Naive thymus-derived CD8-positive, alpha-beta T cell (primary cell): ENCODE results near the gene TUBB4B. TPM values are rescaled to one million over a fixed set of nuclear protein-coding genes. Genes with fewer than 3 reads are reported as not detected.
A peak's percentile ranks its signal among the peaks of the same experiment; 100 is the strongest.

Experiments
- ATAC-seq, 2 donors: fragments of 150-1000 bp; cut with Tn5 transposase in 1 of 2; sonication (Bioruptor Pico), chemical (Tn5 transposase) in 1 of 2; 1 replicate in 1 of 2; 2 replicates in 1 of 2; pipeline ENCODE4 v1.10.0; 2021; ENCODE audit warnings: mild to moderate bottlenecking in 2 of 2, moderate library complexity in 2 of 2
- POLR2A ChIA-PET: fragments of 350-600 bp; sonication (Branson Sonifier 250); formaldehyde crosslinking; loops from one replicate; lab custom pipeline; 2021; ENCODE audit warnings: antibody characterized with exemption; lab: Charles Lee
- DNase-seq, 10 donors: peaks; one replicate each; pipeline versions ENCODE4 v3.0.0 to v3.0.0-alpha.2; 2020 to 2022
- H3K27ac Mint-ChIP-seq, 10 donors: one replicate each; pipeline ENCODE4 v1.8.0; 2020 to 2022; ENCODE audit warnings: mild to moderate bottlenecking in 10 of 10, mixed read lengths in 10 of 10, moderate library complexity in 4 of 10, inconsistent platforms in 1 of 10
- H3K27me3 Mint-ChIP-seq, 5 donors: one replicate each; pipeline ENCODE4 v1.8.0; 2021 to 2022; ENCODE audit warnings: mixed read lengths in 5 of 5
- H3K36me3 Mint-ChIP-seq, 3 donors: one replicate each; pipeline ENCODE4 v1.8.0; 2020 to 2022; ENCODE audit warnings: mixed read lengths in 3 of 3, mild to moderate bottlenecking in 2 of 3, inconsistent platforms in 1 of 3
- H3K4me1 Mint-ChIP-seq, 4 donors: one replicate each; pipeline ENCODE4 v1.8.0; 2021 to 2022; ENCODE audit warnings: mixed read lengths in 4 of 4
- H3K4me3 Mint-ChIP-seq, 10 donors: one replicate each; pipeline ENCODE4 v1.8.0; 2020 to 2022; ENCODE audit warnings: mild to moderate bottlenecking in 10 of 10, mixed read lengths in 10 of 10, moderate library complexity in 6 of 10, inconsistent platforms in 1 of 10
- H3K9me3 Mint-ChIP-seq, 9 donors: one replicate each; pipeline ENCODE4 v1.8.0; 2020 to 2022; ENCODE audit warnings: mixed read lengths in 9 of 9, mild to moderate bottlenecking in 3 of 9, inconsistent platforms in 1 of 9, moderate library complexity in 1 of 9
- polyA plus RNA-seq, 3 donors: library from polyadenylated mRNA; unstranded; fragments of 300-500 nt; fragmentation: Illumina TruSeq; gene quantifications; one replicate each; pipeline ENCODE4 v1.2.3, GENCODE V29; 2021
- total RNA-seq, 8 experiments: library from RNA in 2 of 8; stranded (reverse) in 2 of 8; gene quantifications; one replicate each; pipeline ENCODE4 v1.2.3 and lab custom pipeline; 2021 to 2026

TUBB4B gene
- total and polyA plus RNA-seq, 5 experiments from 2014 or later: 10.8 to 60.2 (median 23.4) TPM

DNA sequence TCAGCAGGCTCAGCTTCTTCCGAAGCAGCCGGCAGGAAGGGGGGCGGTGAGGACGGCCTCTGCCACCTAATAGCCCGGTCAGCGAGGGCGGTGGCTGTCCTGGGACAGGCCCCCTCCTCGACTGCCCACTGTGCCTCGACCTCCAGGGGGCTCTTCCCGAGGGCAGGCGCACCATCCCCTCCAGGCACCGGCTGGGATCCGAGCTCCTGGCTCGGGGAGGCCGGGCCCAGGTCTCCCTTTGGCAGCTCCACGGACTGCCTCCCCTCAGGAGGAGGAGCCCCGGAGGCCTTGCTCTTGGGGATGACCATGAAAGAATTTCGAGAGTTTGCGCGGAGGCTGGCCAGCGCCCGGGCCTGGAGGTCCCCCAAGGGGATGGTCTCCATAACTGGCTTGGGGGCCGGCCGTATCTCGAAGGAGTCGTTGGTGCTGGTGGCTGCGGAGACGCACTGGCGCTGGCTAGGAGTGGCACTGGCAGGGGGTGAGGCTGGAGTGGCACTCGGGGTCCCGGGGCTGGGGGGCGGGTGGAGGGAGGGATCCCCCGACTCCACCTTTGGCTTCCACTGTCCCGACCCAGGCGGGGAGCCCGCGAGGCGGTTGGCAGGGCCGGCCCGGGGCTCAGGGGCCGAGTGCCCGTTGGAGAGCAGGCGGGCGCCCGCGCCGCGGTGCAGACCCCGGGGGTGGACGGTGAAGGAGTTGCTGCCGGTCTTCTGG is 41.5 kb upstream of the TUBB4B start:
- Mint-ChIP-seq H3K4me3 (peak overlapping the region; percentile 60 to 86 (median 78)), H3K27me3 (no peaks in the 10 kb centered on the region), H3K27ac (peak overlapping the region in 2 of 10 donors; percentile 59 to 86), H3K9me3 (no peaks in the 10 kb centered on the region), H3K4me1 (peaks cover 7 to 36% (median 20%) of the 10 kb centered on the region in 4 donors), H3K36me3 (no peaks in the 10 kb centered on the region)
- no peak for ATAC-seq
- POLR2A ChIA-PET: interaction anchor here (0.5 to 11.7 kb wide), 5 partner anchors 9 to 70 kb away, joined by 3 to 135 read pairs (median 5); partner anchors contain the start of genes ANAPC2, RNF208, SSNA1 and TUBB4B
- no peak for DNase-seq

DNA sequence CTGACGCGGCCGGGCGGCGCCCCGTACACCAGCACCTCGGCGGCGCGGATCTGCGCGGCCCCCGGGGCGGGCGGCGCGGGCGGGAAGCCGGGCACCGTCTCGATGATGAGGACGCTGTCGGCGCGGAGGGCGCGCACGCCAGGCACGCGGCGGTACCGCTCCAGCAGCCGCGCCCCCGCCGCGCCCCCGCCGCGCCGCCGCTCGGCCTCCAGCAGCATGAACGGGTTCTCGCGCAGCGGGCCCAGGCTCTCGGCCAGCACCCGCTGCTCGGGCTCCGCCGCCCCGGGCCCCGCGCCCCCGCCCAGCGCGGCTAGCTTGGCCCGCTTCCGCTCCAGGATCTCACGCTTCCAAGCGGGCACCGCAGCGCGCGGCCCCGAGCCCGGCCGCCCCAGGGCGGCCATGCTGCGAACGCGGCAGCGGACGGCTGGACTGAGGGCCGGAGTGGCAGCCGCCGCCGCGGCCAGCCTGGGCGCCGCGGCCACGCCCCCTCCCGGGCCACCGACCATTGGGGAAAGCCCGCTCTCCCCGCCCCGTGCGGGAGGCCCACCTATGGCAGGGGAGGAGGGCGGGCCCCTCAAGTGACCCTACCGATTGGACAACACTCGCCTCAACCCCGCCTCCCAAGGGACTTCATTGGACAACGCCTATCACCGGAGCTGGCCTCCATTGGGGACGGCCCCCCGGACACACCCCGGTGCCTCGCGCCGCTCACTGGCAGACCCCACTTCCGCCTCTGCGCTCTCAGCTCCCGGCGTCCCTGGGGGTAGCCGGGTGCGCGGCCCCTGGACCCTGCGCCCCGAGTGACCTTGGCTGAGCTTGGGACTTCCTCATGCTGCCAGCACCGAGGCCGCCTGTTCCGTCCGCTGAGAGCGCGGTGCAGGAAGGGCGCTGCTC is 40.5 kb upstream of the TUBB4B start, which contains the start of gene TPRN:
Gene TPRN (minus strand): TSS at position 431 of the 894 bp plus-strand sequence. CDS start 30 bp downstream, at position 401.
- peak within 1 kb of the TSS; percentile 76 to 92 (median 85) for H3K4me3 Mint-ChIP-seq
- peaks cover 9 to 39% (median 22%) of the 10 kb centered on the region in 4 donors for H3K4me1 Mint-ChIP-seq
- no peaks in the 10 kb centered on the region for H3K36me3 Mint-ChIP-seq
- DNase-seq (peak; percentile 94 to 99 (median 98)), ATAC-seq (peak; percentile 93 to 95)
- POLR2A ChIA-PET: interaction anchor here (0.6 to 11.7 kb wide), 18 partner anchors 10 to 1184 kb away, joined by 3 to 135 read pairs (median 4); partner anchors contain the start of genes ANAPC2, CYSRT1, GRIN1 and MAN1B1
- no peaks in the 10 kb centered on the region for H3K9me3 Mint-ChIP-seq
- H3K27ac Mint-ChIP-seq: peak within 1 kb of the TSS; percentile 48 to 90 (median 80)
- H3K27me3 Mint-ChIP-seq: no peaks in the 10 kb centered on the region

DNA sequence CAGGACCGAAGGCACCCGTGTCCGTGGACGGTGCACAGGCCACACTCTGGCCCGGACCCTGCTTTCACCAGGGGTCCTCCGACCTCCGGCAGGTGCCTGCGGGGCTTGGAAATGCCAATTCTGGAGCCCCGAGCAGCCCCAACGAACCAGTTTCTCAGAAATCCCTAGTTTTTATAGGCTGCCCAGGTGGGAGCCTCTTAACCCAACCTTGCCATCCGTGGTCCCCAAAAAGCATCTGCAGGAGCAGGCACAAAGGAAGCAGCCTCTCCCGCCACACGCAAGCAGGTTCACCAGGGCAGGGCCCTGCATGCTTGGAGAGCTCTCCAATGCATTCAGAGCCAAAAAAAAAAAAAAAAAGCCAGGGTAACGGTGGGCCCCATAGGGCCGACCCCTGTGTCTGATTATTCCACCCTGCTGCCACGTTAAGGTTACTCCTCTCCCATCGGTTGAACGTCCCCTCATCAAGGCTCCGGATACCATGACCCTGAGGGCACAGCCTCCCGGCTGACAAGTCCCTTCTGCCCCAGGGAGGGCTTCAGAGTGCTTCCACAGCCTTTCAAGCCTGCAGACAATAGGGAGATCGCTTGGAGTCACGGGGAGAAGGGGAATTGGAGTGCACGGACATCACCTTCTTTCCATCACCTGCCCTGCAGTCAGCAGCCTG is 39.8 kb upstream of the TUBB4B start:
- DNase-seq (no peak), ATAC-seq (no peak)
- Mint-ChIP-seq H3K27ac (peak overlapping the region; percentile 48 to 90 (median 80)), H3K4me1 (peaks cover 10 to 45% (median 29%) of the 10 kb centered on the region in 4 donors), H3K9me3 (no peaks in the 10 kb centered on the region), H3K4me3 (peak overlapping the region; percentile 76 to 92 (median 85)), H3K36me3 (no peaks in the 10 kb centered on the region), H3K27me3 (no peaks in the 10 kb centered on the region)
- POLR2A ChIA-PET: interaction anchor here (0.6 to 11.7 kb wide), 19 partner anchors 11 to 1185 kb away, joined by 3 to 135 read pairs (median 4); partner anchors contain the start of genes ANAPC2, CYSRT1, GRIN1 and MAN1B1

DNA sequence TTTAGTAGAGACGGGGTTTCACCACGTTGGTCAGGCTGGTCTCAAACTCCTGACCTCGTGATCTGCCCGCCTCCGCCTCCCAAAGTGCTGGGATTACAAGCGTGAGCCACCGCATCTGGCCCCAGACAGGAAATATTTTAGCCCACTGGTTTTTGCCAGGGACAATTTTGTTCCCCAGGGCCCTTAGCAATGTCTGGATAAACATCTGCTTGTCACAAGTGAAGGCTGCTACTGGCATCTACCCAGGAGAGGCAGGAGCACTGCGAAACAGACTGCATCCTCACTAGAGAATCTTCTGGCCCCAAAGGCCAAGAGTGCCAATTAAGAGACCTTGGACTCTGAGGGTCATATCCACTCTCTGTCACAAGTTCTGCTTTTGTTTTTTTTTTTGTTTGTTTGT is 38.1 kb upstream of the TUBB4B start:
- POLR2A ChIA-PET: interaction anchor here (0.7 to 11.7 kb wide), 6 partner anchors 12 to 156 kb away, joined by 3 to 135 read pairs (median 7); partner anchors contain the start of genes ANAPC2, CYSRT1, MAN1B1 and RNF208
- Mint-ChIP-seq H3K27me3 (no peaks in the 10 kb centered on the region), H3K4me1 (peaks cover 22 to 59% (median 43%) of the 10 kb centered on the region in 4 donors), H3K27ac (no peak overlapping the region), H3K9me3 (no peaks in the 10 kb centered on the region), H3K36me3 (peaks cover 0 to 9% (median 0%) of the 10 kb centered on the region in 3 donors), H3K4me3 (peak overlapping the region in 4 of 10 donors; percentile 4 to 54 (median 32))
- ATAC-seq: no peak
- DNase-seq: no peak

DNA sequence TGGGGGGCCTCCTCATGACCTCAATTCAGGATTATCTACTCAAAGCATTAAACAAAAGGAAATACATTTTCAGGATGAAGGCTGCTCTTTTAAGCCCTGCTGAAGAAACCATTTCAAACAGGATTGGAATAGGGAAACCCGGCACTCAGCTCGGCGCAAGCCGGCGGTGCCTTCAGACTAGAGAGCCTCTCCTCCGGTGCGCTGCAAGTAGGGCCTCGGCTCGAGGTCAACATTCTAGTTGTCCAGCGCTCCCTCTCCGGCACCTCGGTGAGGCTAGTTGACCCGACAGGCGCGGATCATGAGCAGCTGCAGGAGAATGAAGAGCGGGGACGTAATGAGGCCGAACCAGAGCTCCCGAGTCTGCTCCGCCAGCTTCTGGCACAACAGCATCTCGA is 36.4 kb upstream of the TUBB4B start:
- POLR2A ChIA-PET: interaction anchor here (0.6 to 11.7 kb wide), 7 partner anchors 14 to 320 kb away, joined by 3 to 135 read pairs (median 5); partner anchors contain the start of genes ANAPC2, CYSRT1, MAN1B1 and RNF208
- Mint-ChIP-seq H3K27me3 (no peaks in the 10 kb centered on the region), H3K36me3 (peaks cover 0 to 14% (median 0%) of the 10 kb centered on the region in 3 donors), H3K4me1 (peaks cover 22 to 57% (median 47%) of the 10 kb centered on the region in 4 donors), H3K4me3 (peak overlapping the region; percentile 86 to 95 (median 92)), H3K9me3 (no peaks in the 10 kb centered on the region), H3K27ac (peak overlapping the region; percentile 75 to 97 (median 94))
- no peak for ATAC-seq
- no peak for DNase-seq

DNA sequence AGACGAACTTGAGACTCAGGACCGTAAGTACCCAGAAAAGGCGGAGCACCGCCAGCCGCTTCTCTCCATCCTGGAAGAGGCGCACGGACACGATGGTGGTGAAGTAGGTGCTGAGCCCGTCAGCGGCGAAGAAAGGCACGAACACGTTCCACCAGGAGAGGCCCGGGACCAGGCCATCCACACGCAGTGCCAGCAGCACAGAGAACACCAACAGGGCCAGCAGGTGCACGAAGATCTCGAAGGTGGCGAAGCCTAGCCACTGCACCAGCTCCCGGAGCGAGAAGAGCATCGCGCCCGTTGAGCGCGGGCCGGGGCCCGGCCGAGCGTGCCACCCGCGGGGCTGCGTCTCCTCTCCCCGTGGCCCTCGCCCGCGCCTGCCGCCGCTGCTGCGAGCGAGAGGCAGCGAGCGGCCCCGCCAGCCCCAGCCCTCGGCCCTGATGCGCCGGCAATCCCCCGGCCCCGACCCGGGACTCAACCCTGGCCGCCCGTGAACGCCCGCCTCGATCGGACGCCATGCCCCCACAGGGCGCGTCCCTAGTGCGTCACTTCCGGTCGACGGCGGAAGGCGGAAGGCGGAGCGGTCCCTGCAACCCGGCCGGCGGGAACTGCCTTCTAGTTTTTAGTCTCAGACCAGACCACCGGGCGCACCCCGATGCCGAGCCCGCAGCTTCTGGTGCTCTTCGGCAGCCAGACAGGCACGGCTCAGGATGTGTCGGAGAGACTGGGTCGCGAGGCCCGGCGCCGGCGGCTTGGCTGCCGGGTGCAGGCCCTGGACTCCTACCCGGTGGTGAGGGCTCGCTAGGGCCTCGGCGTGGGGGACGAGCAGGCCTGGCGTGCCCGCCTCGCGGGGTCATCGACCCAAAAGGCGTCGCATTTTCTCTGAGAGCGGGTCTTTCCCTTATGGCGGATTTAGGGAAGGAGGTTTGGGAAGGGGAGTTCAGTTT is 35.7 kb upstream of the TUBB4B start, which contains the start of the genes NDOR1 and TMEM203:
Gene NDOR1 (plus strand): TSS at position 575 of the 944 bp plus-strand sequence. CDS start 78 bp downstream, at position 653.
Gene TMEM203 (minus strand): TSS at position 523 of the 944 bp plus-strand sequence. CDS start 234 bp downstream, at position 289.
- peak; percentile 58 to 59 for ATAC-seq
- no peaks in the 10 kb centered on the region for H3K27me3 Mint-ChIP-seq
- H3K4me3 Mint-ChIP-seq: peak within 1 kb of the TSS; percentile 86 to 95 (median 92)
- peak; percentile 87 to 96 (median 92) for DNase-seq
- peaks cover 0 to 14% (median 0%) of the 10 kb centered on the region in 3 donors for H3K36me3 Mint-ChIP-seq
- POLR2A ChIA-PET: interaction anchor here (0.6 to 11.7 kb wide), 8 partner anchors 15 to 119 kb away, joined by 3 to 135 read pairs (median 6); partner anchors contain the start of genes ANAPC2, CYSRT1, MAN1B1 and RNF208
- H3K27ac Mint-ChIP-seq: peak within 1 kb of the TSS; percentile 75 to 97 (median 94)
- H3K9me3 Mint-ChIP-seq: no peaks in the 10 kb centered on the region
- H3K4me1 Mint-ChIP-seq: peaks cover 22 to 57% (median 47%) of the 10 kb centered on the region in 4 donors

DNA sequence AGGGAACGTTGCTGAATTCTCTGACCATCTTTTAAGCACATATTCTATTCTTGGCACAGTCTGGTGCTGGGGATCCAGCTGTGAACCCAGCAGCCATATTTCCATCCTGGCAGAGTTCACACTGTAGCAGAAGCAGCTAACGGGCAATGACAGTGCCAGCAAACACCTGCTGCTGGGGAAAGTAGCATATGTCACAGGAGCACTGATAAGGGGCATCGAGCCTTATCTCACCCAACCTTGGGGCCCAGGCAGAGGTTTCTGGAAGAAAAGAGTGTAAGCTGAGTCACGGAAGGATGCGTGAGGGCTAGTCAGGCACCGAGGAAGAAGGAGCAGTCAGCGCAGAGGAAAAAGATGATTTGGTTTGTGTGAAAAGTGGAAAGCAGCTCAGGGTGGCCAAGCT is 34.5 kb upstream of the TUBB4B start:
- Mint-ChIP-seq H3K27me3 (no peaks in the 10 kb centered on the region), H3K27ac (peak overlapping the region; percentile 74 to 97 (median 90)), H3K36me3 (peaks cover 0 to 14% (median 0%) of the 10 kb centered on the region in 3 donors), H3K9me3 (no peaks in the 10 kb centered on the region), H3K4me3 (peak overlapping the region; percentile 79 to 95 (median 92)), H3K4me1 (peaks cover 20 to 50% (median 39%) of the 10 kb centered on the region in 4 donors)
- ATAC-seq (no peak), DNase-seq (no peak)
- POLR2A ChIA-PET: interaction anchor here (1.1 to 11.7 kb wide), 3 partner anchors 16 to 77 kb away, joined by 3 to 135 read pairs (median 85); partner anchors contain the start of genes ANAPC2, CYSRT1, RNF208 and SSNA1

DNA sequence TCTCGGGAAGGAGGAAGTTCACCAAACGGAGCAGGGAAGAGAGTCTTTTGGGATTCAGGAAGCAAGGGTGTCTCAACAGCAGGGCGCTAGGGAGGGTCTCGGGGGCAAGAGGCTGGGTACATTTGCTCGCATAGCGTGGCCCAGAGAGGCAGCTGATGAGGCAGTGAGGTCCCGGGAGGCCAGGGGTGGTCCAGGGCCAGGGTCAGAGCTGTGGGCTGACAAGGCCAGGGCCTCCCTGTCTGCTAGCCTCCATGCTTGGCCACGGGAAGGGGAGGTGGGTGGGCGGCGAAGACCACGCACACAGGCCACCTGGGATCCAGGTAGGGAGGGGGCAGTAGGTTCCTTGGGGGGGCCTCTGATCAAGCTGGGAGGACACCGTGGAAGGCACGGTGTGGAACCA is 29.6 kb upstream of the TUBB4B start:
- Mint-ChIP-seq H3K4me1 (peaks cover 10 to 20% (median 16%) of the 10 kb centered on the region in 4 donors), H3K4me3 (no peak overlapping the region), H3K27ac (peak overlapping the region in 1 of 10 donors; percentile 56), H3K27me3 (no peaks in the 10 kb centered on the region), H3K36me3 (peaks cover 0 to 14% (median 0%) of the 10 kb centered on the region in 3 donors), H3K9me3 (no peaks in the 10 kb centered on the region)
- POLR2A ChIA-PET: no interaction called here
- DNase-seq (no peak), ATAC-seq (no peak)

DNA sequence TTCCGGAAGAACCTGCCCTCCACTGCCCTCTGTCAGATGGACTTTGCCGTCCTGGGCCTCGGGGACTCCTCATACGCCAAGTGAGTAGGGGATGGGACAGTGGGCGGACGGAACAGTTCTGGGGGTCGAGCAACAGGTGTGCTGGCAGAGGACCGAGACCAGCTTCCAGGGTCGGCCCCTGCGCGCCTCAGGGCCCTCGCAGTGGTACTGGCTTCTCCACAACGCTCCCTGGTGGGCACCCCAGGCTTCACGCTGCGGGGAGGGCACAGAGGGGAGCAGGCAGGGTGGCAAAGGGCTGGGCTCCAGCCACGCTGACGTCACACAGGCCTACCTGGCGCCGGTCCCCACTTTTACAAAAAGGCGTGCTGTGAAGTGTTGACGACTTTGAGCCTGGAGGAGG is 28.6 kb upstream of the TUBB4B start:
- no peak for ATAC-seq
- Mint-ChIP-seq H3K4me1 (peaks cover 1 to 10% (median 6%) of the 10 kb centered on the region in 4 donors), H3K9me3 (no peaks in the 10 kb centered on the region), H3K36me3 (peaks cover 0 to 8% (median 0%) of the 10 kb centered on the region in 3 donors), H3K27ac (no peak overlapping the region), H3K4me3 (no peak overlapping the region), H3K27me3 (no peaks in the 10 kb centered on the region)
- POLR2A ChIA-PET: interaction anchor here (0.5 kb wide), 1 partner anchor 83 kb away, joined by 4 read pairs; no protein-coding TSS in a partner anchor
- no peak for DNase-seq
